Measurements from ENCODE around the gene FAAP100.
"Not testable (repeated sequence)": the region's sequence is repeated elsewhere in the genome, so short reads cannot be mapped to it uniquely, and the experiment has no call there.

Gene FAAP100

DNA sequence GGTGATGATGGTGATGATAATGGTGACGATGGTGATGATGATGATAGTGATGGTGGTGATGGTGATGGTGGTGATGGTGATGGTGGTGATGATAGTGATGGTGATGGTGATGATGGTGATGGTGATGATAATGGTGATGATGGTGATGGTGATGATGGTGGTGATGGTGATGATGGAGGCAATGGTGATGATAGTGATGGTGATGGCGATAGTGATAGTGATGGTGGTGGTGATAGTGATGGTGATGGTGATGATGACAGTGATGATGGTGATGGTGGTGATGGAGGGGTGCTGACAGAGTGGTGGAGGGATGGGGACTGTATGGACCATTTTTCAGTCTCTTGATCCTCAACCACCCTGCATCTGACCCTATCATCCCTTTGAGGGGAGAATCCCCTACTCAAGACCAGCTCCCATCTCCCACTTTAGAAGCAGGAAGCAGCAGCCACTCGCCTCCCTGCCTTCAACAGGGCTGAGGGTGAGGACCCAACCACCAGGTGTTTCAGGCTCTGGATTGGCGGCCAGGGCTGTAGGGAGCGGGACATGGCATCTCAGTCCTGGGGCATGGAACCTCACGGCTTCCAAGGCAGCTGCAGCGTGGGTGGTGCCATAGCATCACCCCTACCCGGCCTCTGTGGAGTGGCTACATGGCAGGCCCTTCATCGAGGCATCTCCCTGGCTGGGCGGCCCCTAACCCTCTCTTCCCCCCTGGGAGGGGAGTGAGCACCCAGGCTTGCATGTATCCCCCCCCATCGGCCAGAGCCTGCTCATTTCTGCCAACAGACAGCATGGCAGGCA, 19.5 kb downstream of the FAAP100 start:
- Histone ChIP-seq H3K4me3 (ENCODE audit: control insufficient read depth in 1 of 7, extremely low read depth in 1 of 7, insufficient read depth in 4 of 7, low read depth in 2 of 7, low read length in 6 of 7) (no peak overlapping the region), H3K27ac (ENCODE audit: insufficient read depth in 1 of 2, low read depth in 1 of 2, low read length in 2 of 2, poor library complexity in 1 of 2, severe bottlenecking in 2 of 2) (no peak overlapping the region), H3K4me1 (ENCODE audit: control extremely low read depth in 1 of 4, control insufficient read depth in 4 of 4, insufficient read depth in 4 of 4, low read length in 3 of 4) (peaks cover 0 to 19% (median 9%) of the 10 kb centered on the region in 4 experiments), H3K27me3 (replicated peaks in 2 of 5; ENCODE audit: control insufficient read depth in 4 of 5, insufficient read depth in 5 of 5, low read length in 4 of 5) (peaks cover 0 to 59% (median 10%) of the 10 kb centered on the region in 5 experiments), H3K9me3 (ENCODE audit: control extremely low read depth in 1 of 5, control insufficient read depth in 4 of 5, insufficient read depth in 2 of 5, low read depth in 1 of 5, low read length in 4 of 5) (peaks cover 0 to 3% (median 0%) of the 10 kb centered on the region in 5 experiments), H3K36me3 (ENCODE audit: control insufficient read depth in 4 of 4, insufficient read depth in 4 of 4, low read length in 3 of 4) (no peaks in the 10 kb centered on the region)
- POLR2A ChIA-PET: no interaction called here
- CTCF ChIA-PET: interaction anchor here (1.2 to 2.0 kb wide), 2 partner anchors 10 to 16 kb away, joined by 3 to 8 read pairs; no protein-coding TSS in a partner anchor
- no peak for DNase-seq
- 98% methylated on average over 10 of the region's 11 CpGs for WGBS (ENCODE audit: insufficient coverage)

- H3K36me3 ChIP-seq (ENCODE audit: control insufficient read depth in 4 of 4, insufficient read depth in 4 of 4, low read length in 3 of 4); POLR2A ChIA-PET; CTCF ChIA-PET; H3K27ac ChIP-seq (ENCODE audit: insufficient read depth in 1 of 2, low read depth in 1 of 2, low read length in 2 of 2, poor library complexity in 1 of 2, severe bottlenecking in 2 of 2); H3K4me3 ChIP-seq (ENCODE audit: control insufficient read depth in 1 of 7, extremely low read depth in 1 of 7, insufficient read depth in 4 of 7, low read depth in 2 of 7, low read length in 6 of 7); H3K9me3 ChIP-seq (ENCODE audit: control extremely low read depth in 1 of 5, control insufficient read depth in 4 of 5, insufficient read depth in 2 of 5, low read depth in 1 of 5, low read length in 4 of 5); DNase-seq: not testable (repeated sequence)
- Histone ChIP-seq H3K4me1 (ENCODE audit: control extremely low read depth in 1 of 4, control insufficient read depth in 4 of 4, insufficient read depth in 4 of 4, low read length in 3 of 4) (peaks cover 0 to 13% (median 6%) of the 10 kb centered on the region in 4 experiments), H3K27me3 (replicated peaks in 2 of 5; ENCODE audit: control insufficient read depth in 4 of 5, insufficient read depth in 5 of 5, low read length in 4 of 5) (peaks cover 0 to 58% (median 6%) of the 10 kb centered on the region in 5 experiments)
- WGBS (ENCODE audit: insufficient coverage): 97% methylated on average over 3 of the region's 3 CpGs
Measured at GRCh38 chr17:81531998-81532404, 20.2 kb downstream of the FAAP100 start.

DNA sequence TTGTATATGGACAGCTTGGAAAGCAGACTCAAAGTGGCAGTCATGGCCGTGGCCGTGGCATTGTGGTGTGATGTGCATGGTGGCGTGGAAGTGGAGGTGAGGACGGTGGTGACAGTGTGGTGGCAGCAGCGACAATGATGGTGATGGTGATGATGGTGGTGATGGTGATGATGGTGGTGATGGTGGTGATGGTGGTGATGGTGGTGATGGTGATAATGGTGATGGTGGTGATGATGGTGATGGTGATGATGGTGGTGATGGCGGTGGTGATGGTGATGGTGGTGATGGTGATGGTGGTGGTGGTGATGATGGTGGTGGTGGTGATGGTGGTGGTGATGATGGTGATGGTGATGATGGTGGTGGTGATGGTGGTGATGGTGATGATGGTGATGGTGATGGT, 21.1 kb downstream of the FAAP100 start:
- H3K27me3 ChIP-seq (replicated peaks in 2 of 5; ENCODE audit: control insufficient read depth in 4 of 5, insufficient read depth in 5 of 5, low read length in 4 of 5): peaks cover 0 to 52% (median 3%) of the 10 kb centered on the region in 5 experiments
- H3K4me1 ChIP-seq (ENCODE audit: control extremely low read depth in 1 of 4, control insufficient read depth in 4 of 4, insufficient read depth in 4 of 4, low read length in 3 of 4); DNase-seq; H3K27ac ChIP-seq (ENCODE audit: insufficient read depth in 1 of 2, low read depth in 1 of 2, low read length in 2 of 2, poor library complexity in 1 of 2, severe bottlenecking in 2 of 2); H3K4me3 ChIP-seq (ENCODE audit: control insufficient read depth in 1 of 7, extremely low read depth in 1 of 7, insufficient read depth in 4 of 7, low read depth in 2 of 7, low read length in 6 of 7); POLR2A ChIA-PET; H3K36me3 ChIP-seq (ENCODE audit: control insufficient read depth in 4 of 4, insufficient read depth in 4 of 4, low read length in 3 of 4); H3K9me3 ChIP-seq (ENCODE audit: control extremely low read depth in 1 of 5, control insufficient read depth in 4 of 5, insufficient read depth in 2 of 5, low read depth in 1 of 5, low read length in 4 of 5): not testable (repeated sequence)
- CTCF ChIA-PET: interaction anchor here (0.9 kb wide), 1 partner anchor 273 kb away, joined by 4 read pairs; no protein-coding TSS in a partner anchor
- 81% methylated on average over 6 of the region's 6 CpGs for WGBS (ENCODE audit: insufficient coverage)

DNA sequence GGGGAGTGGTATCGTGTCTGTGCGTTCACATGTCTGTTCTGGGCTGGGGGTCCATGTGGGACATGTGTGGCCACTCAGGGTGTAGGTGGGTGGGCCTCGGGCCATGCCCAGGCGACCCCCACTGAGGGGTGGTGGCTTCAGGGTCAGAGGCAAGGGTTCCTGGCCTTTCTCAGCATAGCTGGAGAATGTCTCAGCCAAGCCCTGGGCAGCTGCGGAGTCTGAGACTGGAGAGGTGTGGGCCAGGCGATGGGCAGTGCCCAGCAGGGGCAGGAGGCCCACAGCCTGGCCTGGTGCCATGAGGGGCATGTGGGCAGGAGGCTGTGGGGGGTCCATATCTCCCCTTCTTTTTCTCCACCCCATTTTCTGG, 22.7 kb downstream of the FAAP100 start:
- ChIA-PET POLR2A (no interaction called here), CTCF (no interaction called here)
- H3K27ac ChIP-seq (ENCODE audit: insufficient read depth in 1 of 2, low read depth in 1 of 2, low read length in 2 of 2, poor library complexity in 1 of 2, severe bottlenecking in 2 of 2): no peak overlapping the region
- no peak for DNase-seq
- no peaks in the 10 kb centered on the region for H3K36me3 ChIP-seq (ENCODE audit: control insufficient read depth in 4 of 4, insufficient read depth in 4 of 4, low read length in 3 of 4)
- peaks cover 0 to 6% (median 2%) of the 10 kb centered on the region in 4 experiments for H3K4me1 ChIP-seq (ENCODE audit: control extremely low read depth in 1 of 4, control insufficient read depth in 4 of 4, insufficient read depth in 4 of 4, low read length in 3 of 4)
- peaks cover 0 to 36% (median 0%) of the 10 kb centered on the region in 5 experiments for H3K27me3 ChIP-seq (replicated peaks in 2 of 5; ENCODE audit: control insufficient read depth in 4 of 5, insufficient read depth in 5 of 5, low read length in 4 of 5)
- no peak overlapping the region for H3K4me3 ChIP-seq (ENCODE audit: control insufficient read depth in 1 of 7, extremely low read depth in 1 of 7, insufficient read depth in 4 of 7, low read depth in 2 of 7, low read length in 6 of 7)
- 93% methylated on average over 6 of the region's 6 CpGs for WGBS (ENCODE audit: insufficient coverage)
- peaks cover 0 to 3% (median 0%) of the 10 kb centered on the region in 5 experiments for H3K9me3 ChIP-seq (ENCODE audit: control extremely low read depth in 1 of 5, control insufficient read depth in 4 of 5, insufficient read depth in 2 of 5, low read depth in 1 of 5, low read length in 4 of 5)

- Histone ChIP-seq H3K4me3 (ENCODE audit: control insufficient read depth in 1 of 7, extremely low read depth in 1 of 7, insufficient read depth in 4 of 7, low read depth in 2 of 7, low read length in 6 of 7) (no peak overlapping the region), H3K4me1 (ENCODE audit: control extremely low read depth in 1 of 4, control insufficient read depth in 4 of 4, insufficient read depth in 4 of 4, low read length in 3 of 4) (peaks cover 0 to 4% (median 2%) of the 10 kb centered on the region in 4 experiments), H3K27ac (ENCODE audit: insufficient read depth in 1 of 2, low read depth in 1 of 2, low read length in 2 of 2, poor library complexity in 1 of 2, severe bottlenecking in 2 of 2) (no peak overlapping the region), H3K9me3 (ENCODE audit: control extremely low read depth in 1 of 5, control insufficient read depth in 4 of 5, insufficient read depth in 2 of 5, low read depth in 1 of 5, low read length in 4 of 5) (peaks cover 0 to 3% (median 0%) of the 10 kb centered on the region in 5 experiments), H3K36me3 (ENCODE audit: control insufficient read depth in 4 of 4, insufficient read depth in 4 of 4, low read length in 3 of 4) (no peaks in the 10 kb centered on the region), H3K27me3 (replicated peaks in 2 of 5; ENCODE audit: control insufficient read depth in 4 of 5, insufficient read depth in 5 of 5, low read length in 4 of 5) (peaks cover 0 to 38% (median 0%) of the 10 kb centered on the region in 5 experiments)
- 96% methylated on average over 52 of the region's 62 CpGs for WGBS (ENCODE audit: insufficient coverage)
- ChIA-PET POLR2A (no interaction called here), CTCF (interaction anchor here (0.7 kb wide), 1 partner anchor 11 kb away, joined by 3 read pairs; no protein-coding TSS in a partner anchor)
- DNase-seq: no peak
Measured at GRCh38 chr17:81528651-81529436, 23.3 kb downstream of the FAAP100 start.

DNA sequence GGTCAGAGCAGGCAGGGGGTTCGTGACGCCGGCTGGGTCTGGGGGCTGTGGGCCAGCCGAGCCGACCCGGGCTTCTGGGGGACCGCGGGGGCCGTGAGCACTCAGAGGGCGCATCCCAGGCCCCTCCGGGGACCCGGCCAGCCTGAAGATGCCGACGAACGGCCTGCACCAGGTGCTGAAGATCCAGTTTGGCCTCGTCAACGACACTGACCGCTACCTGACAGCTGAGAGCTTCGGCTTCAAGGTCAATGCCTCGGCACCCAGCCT, 23.8 kb downstream of the FAAP100 start:
- POLR2A ChIA-PET: no interaction called here
- 75% methylated on average over 20 of the region's 20 CpGs for WGBS (ENCODE audit: insufficient coverage)

More for the DNA sequence above, 23.8 kb downstream of the FAAP100 start:
- Histone ChIP-seq H3K4me1 (ENCODE audit: control extremely low read depth in 1 of 4, control insufficient read depth in 4 of 4, insufficient read depth in 4 of 4, low read length in 3 of 4) (peaks cover 0 to 5% (median 4%) of the 10 kb centered on the region in 4 experiments), H3K27me3 (replicated peaks in 2 of 5; ENCODE audit: control insufficient read depth in 4 of 5, insufficient read depth in 5 of 5, low read length in 4 of 5) (peaks cover 0 to 35% (median 0%) of the 10 kb centered on the region in 5 experiments), H3K36me3 (ENCODE audit: control insufficient read depth in 4 of 4, insufficient read depth in 4 of 4, low read length in 3 of 4) (no peaks in the 10 kb centered on the region), H3K4me3 (ENCODE audit: control insufficient read depth in 1 of 7, extremely low read depth in 1 of 7, insufficient read depth in 4 of 7, low read depth in 2 of 7, low read length in 6 of 7) (no peak overlapping the region), H3K27ac (ENCODE audit: insufficient read depth in 1 of 2, low read depth in 1 of 2, low read length in 2 of 2, poor library complexity in 1 of 2, severe bottlenecking in 2 of 2) (no peak overlapping the region), H3K9me3 (ENCODE audit: control extremely low read depth in 1 of 5, control insufficient read depth in 4 of 5, insufficient read depth in 2 of 5, low read depth in 1 of 5, low read length in 4 of 5) (peaks cover 0 to 3% (median 0%) of the 10 kb centered on the region in 5 experiments)
- DNase-seq: no peak
- CTCF ChIA-PET: interaction anchor here (1.0 kb wide), 1 partner anchor 9 kb away, joined by 3 read pairs; no protein-coding TSS in a partner anchor
